OCI-M1 (cell line): Measurements from ENCODE around the gene SP9.
A peak's percentile ranks its signal among the peaks of the same experiment; 100 is the strongest.

Source experiments
- DNase-seq: peaks from one replicate; lab custom pipeline; 2025; lab: John Stamatoyannopoulos, UW

The SP9 gene

GRCh38 chr2:174334781-174335251 is at the start of gene SP9:
SP9 (plus strand) TSS chr2:174334954; CDS start chr2:174335093, 139 bp downstream.
- DNase-seq = peak; percentile 54

- DNase-seq = no peak
Measured at GRCh38 chr2:174286172-174286571, 48.6 kb upstream of the SP9 start.

GRCh38 chr2:174292908-174293307 is 41.8 kb upstream of the SP9 start:
- DNase-seq = no peak

DNA sequence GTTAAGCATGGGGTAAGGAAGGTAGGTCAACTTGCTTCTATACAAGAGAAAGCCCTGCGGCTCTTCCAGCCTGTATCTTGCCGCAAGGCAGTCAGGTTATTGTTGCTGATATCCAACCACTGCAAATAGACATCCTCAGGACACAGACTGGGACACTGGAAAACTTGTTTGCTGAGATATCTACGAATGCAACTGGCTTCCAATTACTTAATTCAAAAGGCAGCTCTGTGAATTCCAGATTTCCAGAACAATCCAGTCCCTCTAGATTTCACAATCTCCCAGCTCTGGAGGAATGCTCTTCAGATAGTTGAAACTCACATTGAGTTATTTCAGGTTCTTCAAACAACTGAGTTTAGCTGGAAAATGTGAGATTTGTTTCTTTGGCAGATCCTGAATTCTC is 34.6 kb upstream of the SP9 start:
- DNase-seq = no peak

DNA sequence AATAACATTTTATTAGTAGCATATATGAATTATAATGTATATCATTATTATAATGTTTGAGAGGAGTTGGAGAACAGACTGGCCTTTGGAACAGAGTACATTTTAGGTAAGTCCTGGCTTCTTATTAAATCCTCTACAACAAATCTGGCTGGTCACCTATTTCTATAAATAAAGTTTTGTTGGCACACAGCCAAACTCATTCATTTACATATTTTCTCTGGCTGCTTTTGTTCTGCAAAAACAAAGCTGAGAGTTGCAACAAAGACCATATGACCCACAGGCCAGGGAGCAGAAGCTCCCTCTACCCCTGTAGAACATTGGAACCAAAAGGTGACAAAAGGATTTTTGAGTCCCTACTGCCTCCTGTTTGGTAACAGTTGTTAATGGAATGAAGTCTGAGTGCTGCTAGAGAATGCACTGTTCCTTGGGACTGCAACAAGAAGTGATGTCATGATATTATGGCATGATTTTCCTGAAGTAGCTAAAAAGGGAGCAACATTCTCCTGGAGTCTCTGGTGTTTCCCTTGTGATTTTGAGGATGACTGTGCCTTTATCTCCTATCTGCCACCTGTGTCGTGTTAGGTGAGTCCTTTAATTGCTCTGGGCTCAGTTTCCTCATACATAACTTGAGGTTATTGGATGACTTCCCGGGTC is 22.0 kb upstream of the SP9 start:
- DNase-seq = no peak

DNA sequence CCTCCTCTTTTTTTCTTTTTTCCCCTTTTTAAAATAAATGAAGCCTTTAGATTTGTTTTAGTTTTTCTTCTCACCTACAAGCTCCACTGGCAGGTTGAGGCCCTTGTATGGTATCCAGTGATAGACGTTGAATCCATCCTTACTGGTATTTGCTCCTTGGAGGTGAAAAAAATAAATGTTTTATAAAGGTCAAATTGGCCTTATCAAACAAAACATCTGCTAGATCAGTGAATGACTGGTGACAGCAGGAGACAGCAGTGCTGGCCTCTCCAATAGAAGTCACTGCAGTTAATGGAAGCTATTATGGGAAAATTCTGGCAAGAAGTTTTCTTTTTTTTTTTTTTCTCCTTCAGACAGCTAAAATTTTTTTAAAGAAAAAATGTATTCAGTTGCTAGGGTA is 12.6 kb upstream of the SP9 start:
- DNase-seq = no peak

DNA sequence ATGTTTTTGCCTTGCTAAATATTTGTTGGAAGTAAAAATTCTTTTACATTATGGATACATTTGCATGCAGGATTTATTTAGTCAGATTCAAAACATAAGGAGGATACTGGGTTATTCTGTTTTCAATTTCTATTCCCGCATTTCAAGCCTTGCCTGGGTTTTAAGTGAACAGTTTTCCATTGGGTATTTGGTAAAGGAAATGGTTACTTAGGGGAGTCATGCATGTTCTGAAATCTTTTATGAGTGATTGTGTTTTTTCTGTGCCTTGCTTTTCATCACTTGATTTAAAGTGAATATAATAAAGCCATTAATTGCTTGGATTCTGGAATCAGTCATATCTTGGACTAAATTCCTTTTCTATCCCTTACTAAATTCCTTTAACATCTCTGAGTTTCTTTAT is 12.0 kb upstream of the SP9 start:
- no peak for DNase-seq

DNA sequence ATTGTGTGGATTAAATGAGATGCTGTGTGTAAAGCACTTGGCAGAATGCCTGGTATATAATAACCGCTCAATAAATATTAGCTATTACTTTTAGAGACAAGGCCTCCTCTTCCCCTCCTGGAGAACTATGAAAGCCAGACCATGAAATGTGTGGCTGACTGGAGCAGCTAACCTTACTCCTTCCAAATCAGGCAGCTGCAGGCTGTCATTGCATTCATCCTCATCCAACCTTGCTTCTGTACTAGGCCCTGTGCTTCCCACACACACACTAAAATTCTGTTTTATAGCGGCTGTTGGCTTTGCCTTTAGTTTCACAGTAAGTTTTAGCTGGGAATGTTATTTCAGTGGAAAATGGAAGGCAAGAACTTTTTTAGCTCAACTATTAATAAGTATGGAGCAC is 10.2 kb upstream of the SP9 start:
- DNase-seq = no peak

GRCh38 chr2:174325373-174326160 is 9.2 kb upstream of the SP9 start:
- DNase-seq = peak; percentile 79

GRCh38 chr2:174326161-174327020 is 8.4 kb upstream of the SP9 start:
- DNase-seq = peak; percentile 79

GRCh38 chr2:174327021-174327840 is 7.5 kb upstream of the SP9 start:
- no peak for DNase-seq

DNA sequence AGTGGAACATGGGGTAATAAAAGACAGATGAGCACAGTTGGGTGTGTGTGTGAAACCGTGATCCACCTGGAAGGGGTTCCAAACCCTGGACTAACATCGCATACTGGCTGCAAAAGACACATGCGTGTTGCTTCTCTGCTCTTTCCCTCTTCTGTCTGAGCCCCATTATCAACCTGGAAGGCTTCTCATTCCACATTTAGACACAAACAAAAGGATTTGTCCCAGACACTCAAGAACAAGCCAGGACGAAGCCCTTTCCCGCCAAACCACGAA is 7.0 kb upstream of the SP9 start:
- DNase-seq = no peak

DNA sequence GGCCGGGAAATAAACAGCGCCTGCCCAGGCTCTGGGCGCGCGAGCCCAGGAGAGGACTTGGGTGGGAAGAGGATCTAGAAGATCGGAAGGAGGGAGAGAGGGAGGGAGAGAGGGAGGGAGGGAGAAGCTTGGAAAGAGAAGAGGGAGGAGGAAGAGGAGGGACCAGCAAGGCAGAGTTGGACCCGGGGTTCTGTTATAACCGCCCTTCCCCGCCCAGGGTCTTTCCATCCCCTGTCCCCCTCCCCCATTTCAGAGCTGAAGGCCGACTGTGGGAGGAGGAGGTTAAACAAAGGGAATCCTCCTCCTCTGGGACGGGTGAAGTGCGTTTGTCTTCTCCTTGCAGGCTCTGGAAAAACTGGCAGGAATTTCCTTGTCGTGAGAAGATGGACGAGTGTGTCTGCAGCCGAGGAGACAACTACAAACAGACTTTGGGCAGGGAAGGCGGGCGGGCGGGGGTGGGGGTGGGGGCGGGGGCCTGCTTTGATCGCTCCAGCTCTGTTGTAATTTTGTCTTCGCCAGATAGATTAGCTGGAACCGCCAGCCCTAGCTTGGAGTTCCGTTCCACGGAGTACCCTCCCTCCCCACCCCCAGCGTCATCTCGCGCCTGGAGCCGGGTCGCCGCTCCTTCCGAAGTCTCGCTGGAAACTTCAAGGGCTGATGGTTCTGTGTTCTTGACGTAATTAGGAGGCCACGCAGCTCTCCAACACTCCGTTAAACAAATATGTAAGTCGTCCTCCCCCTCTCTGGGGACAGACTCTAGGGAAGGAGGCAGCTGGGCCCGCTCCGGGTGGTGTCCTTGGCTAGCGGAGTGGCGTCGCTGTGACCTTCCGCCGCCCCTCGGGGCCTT is 6.4 kb upstream of the SP9 start:
- no peak for DNase-seq

DNA sequence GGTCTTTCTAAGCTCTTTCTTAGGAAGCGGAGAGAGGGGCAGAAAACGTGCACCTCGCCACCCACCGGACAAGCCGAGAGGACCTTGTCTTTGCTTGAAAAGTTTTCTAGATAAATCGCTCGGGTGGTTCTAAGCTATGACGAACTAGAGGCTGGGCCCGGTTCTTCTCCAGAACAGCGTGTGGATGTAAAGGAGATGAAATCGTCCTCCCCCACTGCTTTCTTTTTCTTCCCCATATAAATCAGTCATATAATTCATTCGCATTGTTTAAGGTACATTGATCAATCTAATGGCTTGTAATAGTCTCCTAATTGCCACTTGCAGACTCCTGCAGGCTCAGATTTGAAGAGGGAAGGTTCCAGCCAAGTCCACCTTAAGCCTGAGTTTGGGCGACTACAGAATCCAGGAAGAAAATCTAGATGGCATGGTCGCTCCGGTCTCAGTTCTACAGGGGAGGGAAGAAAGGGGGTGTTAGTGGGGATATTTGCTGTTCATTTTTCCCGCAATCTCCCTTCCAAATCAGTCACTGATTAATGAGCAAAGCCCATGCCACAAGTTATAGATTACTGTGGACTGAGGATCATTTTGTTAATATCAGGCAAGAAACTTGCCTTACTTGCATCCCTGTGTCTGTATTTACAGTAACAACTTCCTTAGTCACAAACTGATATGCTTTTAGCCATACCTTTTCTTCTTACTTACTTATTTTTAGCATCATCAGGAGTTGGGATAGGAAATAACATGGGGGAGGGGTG is 5.6 kb upstream of the SP9 start:
- DNase-seq = no peak

DNA sequence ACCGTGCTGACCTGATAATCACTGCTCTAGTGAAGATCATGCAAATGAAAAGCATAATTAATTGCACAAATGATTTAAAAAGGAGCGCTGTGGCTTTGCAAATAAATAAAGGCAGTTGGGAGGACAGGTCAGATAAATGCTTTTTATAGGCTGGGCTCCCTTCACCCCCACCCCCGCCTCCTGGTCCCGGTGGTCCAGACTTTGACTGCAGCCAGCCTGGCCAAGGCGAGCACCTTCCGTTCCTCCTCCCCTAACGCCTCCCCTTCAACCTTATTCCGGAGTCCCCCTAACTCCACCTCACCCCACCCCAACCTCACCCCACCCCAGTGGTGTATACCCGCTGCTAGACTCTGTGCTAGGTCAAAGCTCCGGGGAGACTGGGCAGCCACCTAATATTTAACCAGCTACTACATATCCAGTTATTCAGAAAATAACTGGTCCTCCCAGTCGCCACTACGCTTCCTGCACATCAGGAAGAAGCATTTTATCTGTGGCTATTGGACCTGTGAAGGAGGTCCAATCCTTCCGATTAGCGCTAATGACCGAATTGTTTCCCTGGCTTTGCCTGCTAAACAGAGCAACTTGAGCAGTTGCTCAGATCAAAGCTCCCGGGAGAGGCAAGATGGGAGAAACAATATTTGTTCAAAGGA is 3.7 kb upstream of the SP9 start:
- no peak for DNase-seq

- DNase-seq = no peak
Measured at GRCh38 chr2:174331595-174332216, 3.0 kb upstream of the SP9 start.

DNA sequence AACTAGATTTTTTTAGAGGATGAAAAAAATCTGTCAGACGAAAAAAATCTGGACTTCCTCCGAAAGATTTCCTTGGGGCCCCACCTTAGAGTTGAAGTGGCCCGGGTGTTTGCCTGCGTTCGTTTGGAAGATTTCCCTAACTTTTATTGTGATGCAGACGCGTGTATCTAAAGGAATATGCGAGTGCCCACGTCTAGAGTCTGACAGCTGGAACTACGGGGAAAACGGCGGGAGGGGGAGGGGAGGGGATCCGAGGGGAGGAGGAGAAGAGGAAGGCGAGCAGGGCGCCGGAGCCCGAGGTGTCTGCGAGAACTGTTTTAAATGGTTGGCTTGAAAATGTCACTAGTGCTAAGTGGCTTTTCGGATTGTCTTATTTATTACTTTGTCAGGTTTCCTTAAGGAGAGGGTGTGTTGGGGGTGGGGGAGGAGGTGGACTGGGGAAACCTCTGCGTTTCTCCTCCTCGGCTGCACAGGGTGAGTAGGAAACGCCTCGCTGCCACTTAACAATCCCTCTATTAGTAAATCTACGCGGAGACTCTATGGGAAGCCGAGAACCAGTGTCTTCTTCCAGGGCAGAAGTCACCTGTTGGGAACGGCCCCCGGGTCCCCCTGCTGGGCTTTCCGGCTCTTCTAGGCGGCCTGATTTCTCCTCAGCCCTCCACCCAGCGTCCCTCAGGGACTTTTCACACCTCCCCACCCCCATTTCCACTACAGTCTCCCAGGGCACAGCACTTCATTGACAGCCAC is 2.4 kb upstream of the SP9 start:
- DNase-seq = peak; percentile 20

DNA sequence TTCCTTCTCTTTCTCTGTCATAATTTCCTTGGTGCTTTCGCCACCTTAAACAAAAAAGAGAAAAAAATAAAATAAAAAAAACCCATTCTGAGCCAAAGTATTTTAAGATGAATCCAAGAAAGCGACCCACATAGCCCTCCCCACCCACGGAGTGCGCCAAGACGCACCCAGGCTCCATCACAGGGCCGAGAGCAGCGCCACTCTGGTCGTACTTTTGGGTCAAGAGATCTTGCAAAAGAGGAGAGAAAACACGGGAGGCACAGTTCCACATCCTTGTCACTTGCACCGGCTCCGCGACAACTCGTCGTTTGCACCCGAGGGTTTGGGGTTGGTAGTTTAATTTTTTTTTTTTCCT is 1.8 kb upstream of the SP9 start:
- no peak for DNase-seq
